Peyer's patch (tissue), 4 donors: ENCODE data around the gene SAMD9L. TPM values are rescaled to one million over a fixed set of nuclear protein-coding genes. Genes with fewer than 3 reads are reported as not detected.

ENCODE experiments used
- DNase-seq, 3 donors: peaks; one replicate each; pipeline ENCODE4 v3.0.0-alpha.2; 2017 to 2019
- H3K27ac ChIP-seq, 4 donors: fragments of 200-600 bp; sonication (generic); one replicate each; pipeline ENCODE4 v1.5.1; 2016 to 2019
- H3K27me3 ChIP-seq, 2 donors: fragments of 200-600 bp; sonication (generic); one replicate each; pipeline ENCODE4 v1.5.1; 2019
- H3K36me3 ChIP-seq, 3 donors: fragments of 200-600 bp; sonication (generic); one replicate each; pipeline ENCODE4 v1.5.1; 2016 to 2019
- H3K4me1 ChIP-seq, 4 donors: fragments of 200-600 bp; sonication (generic); one replicate each; pipeline ENCODE4 v1.5.1; 2016 to 2019
- H3K4me3 ChIP-seq, 4 donors: fragments of 200-600 bp; sonication (generic); 1 replicate in 3 of 4; 2 replicates in 1 of 4; pipeline ENCODE4 v1.5.1; 2016 to 2019; ENCODE audit warnings: mild to moderate bottlenecking in 1 of 4
- H3K9me3 ChIP-seq, 4 donors: fragments of 200-600 bp; sonication (generic); one replicate each; pipeline ENCODE4 v1.5.1; 2016 to 2019; ENCODE audit warnings: mild to moderate bottlenecking in 1 of 4
- CTCF ChIP-seq, 6 experiments: fragments of 450-650 bp in 4 of 6; fragments of 200-600 bp in 2 of 6; sonication (generic) in 1 of 6; IDR thresholded peaks; one replicate each; pipeline ENCODE4 v1.5.1; 2017 to 2019; ENCODE audit warnings: antibody characterized with exemption in 6 of 6, mild to moderate bottlenecking in 3 of 6, moderate library complexity in 1 of 6
- POLR2A ChIP-seq, 2 donors: fragments of 450-650 bp; IDR thresholded peaks; one replicate each; pipeline ENCODE4 v1.5.1; 2017; ENCODE audit warnings: antibody characterized with exemption in 2 of 2, mild to moderate bottlenecking in 2 of 2, moderate library complexity in 2 of 2
- total RNA-seq, 4 donors: library from RNA; depleted of rRNA; stranded (reverse); fragments of >200 nt; gene quantifications; one replicate each; pipeline ENCODE4 v1.1.0, GENCODE V29; 2016

SAMD9L gene
- total RNA-seq, 4 donors from 2014 or later: 6.4 to 14.6 (median 11.9) TPM

DNA sequence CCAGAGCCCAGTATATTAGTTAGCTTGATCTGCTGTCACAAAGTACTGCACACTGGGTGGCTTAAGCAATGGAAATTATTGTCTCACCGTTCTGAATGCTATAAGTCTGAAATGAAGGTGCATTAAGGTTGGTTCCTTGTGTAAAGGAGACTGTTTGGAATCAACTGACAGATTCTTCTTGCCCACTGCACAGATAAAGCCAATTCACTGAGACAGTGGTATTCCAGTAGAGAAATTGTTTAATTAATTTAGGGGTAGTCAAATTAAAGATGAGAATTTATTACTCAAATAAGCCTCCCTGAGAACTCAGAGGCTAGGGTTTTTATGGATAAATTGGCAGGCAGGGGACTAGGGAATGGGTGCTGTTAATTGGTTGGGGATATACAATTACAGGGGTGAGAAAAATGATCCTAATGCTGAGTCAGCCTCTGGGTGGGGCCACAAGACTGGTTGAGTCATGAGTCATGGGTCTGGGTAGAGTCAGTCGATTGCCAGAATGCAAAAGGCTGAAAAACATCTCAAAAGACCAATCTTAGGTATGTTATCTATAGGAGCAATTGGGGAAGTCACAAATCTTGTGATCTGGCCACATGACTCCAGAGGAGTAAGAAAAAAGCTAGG lies 23.5 kb upstream of the SAMD9L start:
- Histone ChIP-seq H3K4me1 (no peaks in the 10 kb centered on the region), H3K36me3 (no peaks in the 10 kb centered on the region)
- TF ChIP-seq POLR2A (IDR thresholded peaks at IDR 0.05): no peak
- TF ChIP-seq CTCF (IDR thresholded peaks at IDR 0.05): no peak

GRCh38 chr7:93165447-93165846 lies 17.3 kb upstream of the SAMD9L start:
- no peak for DNase-seq
- Histone ChIP-seq H3K4me1 (no peaks in the 10 kb centered on the region), H3K9me3 (peaks cover 0 to 4% (median 0%) of the 10 kb centered on the region in 4 donors), H3K27me3 (no peaks in the 10 kb centered on the region), H3K36me3 (no peaks in the 10 kb centered on the region), H3K27ac (peak overlapping the region in 1 of 4 donors; percentile 58), H3K4me3 (no peak overlapping the region)
- TF ChIP-seq CTCF (IDR thresholded peaks at IDR 0.05) (no peak), POLR2A (IDR thresholded peaks at IDR 0.05) (no peak)

More for the DNA sequence above, 23.5 kb upstream of the SAMD9L start:
- Histone ChIP-seq H3K27ac (no peak overlapping the region), H3K27me3 (no peaks in the 10 kb centered on the region), H3K9me3 (peaks cover 0 to 16% (median 0%) of the 10 kb centered on the region in 4 donors), H3K4me3 (no peak overlapping the region)
- no peak for DNase-seq

- no peaks in the 10 kb centered on the region for H3K9me3 ChIP-seq
- TF ChIP-seq POLR2A (IDR thresholded peaks at IDR 0.05) (no peak), CTCF (IDR thresholded peaks at IDR 0.05) (no peak)
- no peak overlapping the region for H3K4me3 ChIP-seq
- no peaks in the 10 kb centered on the region for H3K27me3 ChIP-seq
- H3K27ac ChIP-seq: no peak overlapping the region
- H3K4me1 ChIP-seq: no peaks in the 10 kb centered on the region
- no peaks in the 10 kb centered on the region for H3K36me3 ChIP-seq
- no peak for DNase-seq
Observed at GRCh38 chr7:93164766-93165165, 16.6 kb upstream of the SAMD9L start.

DNA sequence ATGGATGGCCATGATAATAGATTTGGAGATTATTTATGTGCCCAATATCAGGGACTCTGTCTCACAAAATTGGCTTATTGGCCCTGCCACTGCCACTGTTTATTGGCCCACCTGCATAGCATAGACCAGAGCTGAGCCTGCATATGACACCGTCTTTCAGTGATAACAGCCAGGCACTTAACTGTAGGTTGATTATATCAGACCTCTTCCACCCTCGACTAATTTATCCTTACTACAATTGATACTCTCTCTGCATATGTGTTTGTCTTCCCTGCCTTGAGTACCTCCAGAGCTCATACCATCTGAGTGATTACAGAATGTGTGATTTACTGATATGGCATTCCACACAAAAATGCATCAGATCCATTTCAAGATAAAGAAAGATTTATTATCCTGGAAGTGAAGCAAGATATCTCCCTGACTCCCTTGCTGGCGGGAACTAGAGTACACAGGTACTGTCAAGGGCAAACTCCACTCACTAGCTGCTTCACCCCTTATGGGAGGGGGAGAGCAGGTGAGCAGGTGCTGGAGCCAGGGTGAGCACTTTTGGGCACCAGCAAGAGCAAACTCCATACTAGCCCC lies 13.1 kb upstream of the SAMD9L start:
- H3K27ac ChIP-seq: no peak overlapping the region
- TF ChIP-seq CTCF (IDR thresholded peaks at IDR 0.05) (no peak), POLR2A (IDR thresholded peaks at IDR 0.05) (no peak)
- DNase-seq: no peak

DNA sequence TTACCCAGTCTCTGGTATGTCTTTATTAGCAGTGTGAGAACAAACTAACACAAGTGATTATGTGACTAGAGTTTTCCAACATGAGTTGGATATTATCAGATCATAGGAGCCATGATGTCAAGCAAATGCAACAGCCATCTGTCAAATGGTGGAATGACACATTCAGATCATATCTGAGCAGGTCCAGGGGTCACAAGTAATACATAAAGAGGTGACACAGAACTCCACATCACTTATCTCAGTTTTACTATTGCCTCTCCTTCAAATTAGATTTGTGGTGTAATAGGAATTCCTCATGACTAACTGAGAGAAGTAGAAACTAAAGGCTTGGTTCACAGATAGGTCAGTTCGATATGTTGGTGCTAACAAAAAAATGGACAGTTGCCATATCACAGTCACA lies 12.2 kb upstream of the SAMD9L start:
- no peaks in the 10 kb centered on the region for H3K27me3 ChIP-seq
- DNase-seq: no peak
- H3K9me3 ChIP-seq: no peaks in the 10 kb centered on the region
- H3K27ac ChIP-seq: no peak overlapping the region
- H3K36me3 ChIP-seq: no peaks in the 10 kb centered on the region
- no peak for TF ChIP-seq POLR2A (IDR thresholded peaks at IDR 0.05)
- no peak for TF ChIP-seq CTCF (IDR thresholded peaks at IDR 0.05)
- no peak overlapping the region for H3K4me3 ChIP-seq
- no peaks in the 10 kb centered on the region for H3K4me1 ChIP-seq

More for the DNA sequence above, 13.1 kb upstream of the SAMD9L start:
- no peaks in the 10 kb centered on the region for H3K4me1 ChIP-seq
- H3K4me3 ChIP-seq: no peak overlapping the region
- H3K9me3 ChIP-seq: no peaks in the 10 kb centered on the region
- H3K27me3 ChIP-seq: no peaks in the 10 kb centered on the region
- no peaks in the 10 kb centered on the region for H3K36me3 ChIP-seq
